Activated CD4-positive, alpha-beta T cell treated with anti-CD3 and anti-CD28 coated beads for 1 hour (primary cell): ENCODE measurements around the gene MSI1.
"Not testable (repeated sequence)": the region's sequence is repeated elsewhere in the genome, so short reads cannot be mapped to it uniquely, and the experiment has no call there.

Experiments
- DNase-seq: peaks from one replicate; pipeline ENCODE4 v3.0.0-alpha.2; 2020

MSI1 gene

GRCh38 chr12:120353556-120354317 lies 15.2 kb downstream of the MSI1 start:
- DNase-seq = no peak

- no peak for DNase-seq
Measured at GRCh38 chr12:120353136-120353535, 15.8 kb downstream of the MSI1 start.

GRCh38 chr12:120352117-120352516 lies 16.8 kb downstream of the MSI1 start:
- DNase-seq = no peak

- DNase-seq = no peak
Measured at GRCh38 chr12:120350576-120351350, 18.2 kb downstream of the MSI1 start.

- DNase-seq = no peak
Measured at GRCh38 chr12:120347766-120348165, 21.2 kb downstream of the MSI1 start.

GRCh38 chr12:120346681-120347080 lies 22.3 kb downstream of the MSI1 start:
- no peak for DNase-seq

GRCh38 chr12:120346031-120346430 lies 22.9 kb downstream of the MSI1 start:
- no peak for DNase-seq

- no peak for DNase-seq
Measured at GRCh38 chr12:120343692-120344091, 25.3 kb downstream of the MSI1 start.

- DNase-seq = no peak
Measured at GRCh38 chr12:120343039-120343537, 25.9 kb downstream of the MSI1 start.

GRCh38 chr12:120342175-120343038 lies 26.6 kb downstream of the MSI1 start:
- DNase-seq = no peak

GRCh38 chr12:120339256-120339655 lies 29.7 kb downstream of the MSI1 start:
- DNase-seq = no peak

- DNase-seq = no peak
Measured at GRCh38 chr12:120337730-120338129, 31.2 kb downstream of the MSI1 start.

- not testable (repeated sequence) for DNase-seq
Measured at GRCh38 chr12:120336392-120336791, 32.6 kb downstream of the MSI1 start.

GRCh38 chr12:120335447-120335846 lies 33.5 kb downstream of the MSI1 start:
- DNase-seq = not testable (repeated sequence)

- no peak for DNase-seq
Measured at GRCh38 chr12:120332523-120332922, 36.4 kb downstream of the MSI1 start.

- no peak for DNase-seq
Measured at GRCh38 chr12:120332041-120332440, 36.9 kb downstream of the MSI1 start.

GRCh38 chr12:120331390-120331789 lies 37.6 kb downstream of the MSI1 start:
- DNase-seq = no peak

- DNase-seq = no peak
Measured at GRCh38 chr12:120328228-120328627, 40.7 kb downstream of the MSI1 start.

GRCh38 chr12:120327593-120327992 lies 41.4 kb downstream of the MSI1 start, which contains the start of gene PLA2G1B:
Gene PLA2G1B, minus strand, starts transcription at chr12:120327779. Its CDS starts 26 bp downstream, at chr12:120327753.
- no peak for DNase-seq

GRCh38 chr12:120324841-120325417 lies 44.0 kb downstream of the MSI1 start:
- no peak for DNase-seq

GRCh38 chr12:120323772-120324171 lies 45.2 kb downstream of the MSI1 start:
- DNase-seq = no peak

GRCh38 chr12:120321382-120322202 lies 47.4 kb downstream of the MSI1 start:
- no peak for DNase-seq
